Uterus (tissue), 2 donors: ENCODE data around the gene ERG.

Experiments
- CTCF ChIP-seq, 4 experiments: fragments of 200-600 bp in 2 of 4; fragments of 450-650 bp in 2 of 4; sonication (generic) in 2 of 4; IDR thresholded peaks; one replicate each; pipeline ENCODE4 v1.5.1; 2016 to 2019; ENCODE audit warnings: antibody characterized with exemption in 4 of 4, mild to moderate bottlenecking in 2 of 4, moderate library complexity in 1 of 4
- POLR2A ChIP-seq, 2 donors: fragments of 450-650 bp; IDR thresholded peaks; one replicate each; pipeline ENCODE4 v1.6.1; 2016; ENCODE audit warnings: antibody characterized with exemption in 2 of 2, mild to moderate bottlenecking in 1 of 2, moderate library complexity in 1 of 2

- no peak for TF ChIP-seq CTCF (IDR thresholded peaks at IDR 0.05)
- no peak for TF ChIP-seq POLR2A (IDR thresholded peaks at IDR 0.05)
These were observed 109.0 kb downstream of the ERG start for GRCh38 chr21:38389354-38389676.
